Activated CD4-positive, alpha-beta T cell treated with anti-CD3 and anti-CD28 coated beads, Interleukin-2, amount 10 ng/mL, durations not matched to agents 24 days and 14 days (primary cell): ENCODE data around the gene LAMTOR3. TPM values are rescaled to one million over a fixed set of nuclear protein-coding genes. Genes with fewer than 3 reads are reported as not detected.

Source experiments
- DNase-seq: peaks from one replicate; pipeline ENCODE4 v3.0.0; 2022
- H3K27ac Mint-ChIP-seq: one replicate; pipeline ENCODE4 v1.8.0; 2022; ENCODE audit warnings: mild to moderate bottlenecking, mixed read lengths
- H3K27me3 Mint-ChIP-seq: one replicate; pipeline ENCODE4 v1.8.0; 2022; ENCODE audit warnings: mixed read lengths
- H3K36me3 Mint-ChIP-seq: one replicate; pipeline ENCODE4 v1.8.0; 2022; ENCODE audit warnings: low read depth, mild to moderate bottlenecking, mixed read lengths
- H3K4me1 Mint-ChIP-seq: one replicate; pipeline ENCODE4 v1.8.0; 2021; ENCODE audit warnings: mixed read lengths
- H3K4me3 Mint-ChIP-seq: one replicate; pipeline ENCODE4 v1.8.0; 2022; ENCODE audit warnings: mild to moderate bottlenecking, moderate library complexity, mixed read lengths
- H3K9me3 Mint-ChIP-seq: one replicate; pipeline ENCODE4 v1.8.0; 2021; ENCODE audit warnings: mixed read lengths
- intact Hi-C: fragments of 100-400 bp; cut with micrococcal nuclease; formaldehyde crosslinking; loops from one replicate; pipeline ENCODE4 v1.15.1; 2023
- total RNA-seq: library from RNA; stranded (reverse); gene quantifications from 2 replicates; pipeline ENCODE4 v1.2.3, GENCODE V29; 2022

The LAMTOR3 gene, protein sequence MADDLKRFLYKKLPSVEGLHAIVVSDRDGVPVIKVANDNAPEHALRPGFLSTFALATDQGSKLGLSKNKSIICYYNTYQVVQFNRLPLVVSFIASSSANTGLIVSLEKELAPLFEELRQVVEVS
- 28.0 and 32.8 TPM in 2 replicates for total RNA-seq

DNA sequence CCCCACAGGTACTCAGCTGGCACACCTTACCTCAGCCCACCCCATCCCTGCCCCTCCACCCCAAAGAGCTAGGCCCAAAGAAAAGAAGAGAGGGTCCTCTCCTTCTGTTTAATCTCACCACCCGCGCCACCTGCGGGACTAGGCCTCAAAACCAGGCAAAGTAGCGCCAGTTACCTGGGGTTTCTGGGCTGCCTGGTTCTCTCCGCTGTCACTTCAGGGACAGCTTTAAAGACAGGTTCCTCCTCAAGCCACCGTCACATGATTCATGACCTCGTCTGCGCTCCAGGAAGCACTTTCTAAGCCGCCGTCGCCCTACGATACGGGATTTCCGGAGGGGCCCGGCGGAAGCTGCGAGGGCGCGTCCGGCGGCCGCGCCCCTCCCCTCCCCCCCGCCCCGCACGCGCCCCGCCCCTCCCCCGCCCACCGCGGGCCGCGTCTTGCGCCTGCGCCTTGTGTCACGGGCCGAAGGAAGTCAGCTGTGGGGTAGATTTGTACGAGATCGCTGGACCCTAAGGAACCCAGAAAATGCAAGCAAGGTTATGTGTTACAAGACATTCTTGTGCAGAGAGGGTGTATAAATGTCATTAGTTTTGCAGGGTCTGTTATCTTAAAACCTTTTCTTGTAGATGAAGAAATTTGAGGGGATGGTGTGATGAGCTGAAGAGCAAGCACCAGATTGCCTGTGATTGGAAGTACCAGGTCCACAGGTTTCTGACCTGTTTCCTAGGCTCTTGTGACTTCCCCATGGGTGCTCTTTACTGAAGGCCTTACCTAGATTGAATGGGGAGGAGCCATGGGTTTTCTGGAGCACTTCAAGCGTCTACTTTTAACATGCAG, at the start of gene LAMTOR3:
Gene LAMTOR3, minus strand, starts transcription at position 267 of the 837 bp plus-strand sequence. CDS start 464 bp downstream, outside the sequence.
- Mint-ChIP-seq H3K4me3 (peak within 1 kb of the TSS; percentile 94), H3K27me3 (no peaks in the 10 kb centered on the region), H3K9me3 (no peaks in the 10 kb centered on the region), H3K4me1 (peaks cover 32% of the 10 kb centered on the region), H3K36me3 (peaks cover 16% of the 10 kb centered on the region), H3K27ac (peak within 1 kb of the TSS; percentile 94)
- intact Hi-C loops, result loop anchor here (1.0 to 2.0 kb wide), 5 partner anchors 42 to 331 kb away; partner anchors contain the start of gene DAPP1
- DNase-seq, result peak; percentile 96

DNA sequence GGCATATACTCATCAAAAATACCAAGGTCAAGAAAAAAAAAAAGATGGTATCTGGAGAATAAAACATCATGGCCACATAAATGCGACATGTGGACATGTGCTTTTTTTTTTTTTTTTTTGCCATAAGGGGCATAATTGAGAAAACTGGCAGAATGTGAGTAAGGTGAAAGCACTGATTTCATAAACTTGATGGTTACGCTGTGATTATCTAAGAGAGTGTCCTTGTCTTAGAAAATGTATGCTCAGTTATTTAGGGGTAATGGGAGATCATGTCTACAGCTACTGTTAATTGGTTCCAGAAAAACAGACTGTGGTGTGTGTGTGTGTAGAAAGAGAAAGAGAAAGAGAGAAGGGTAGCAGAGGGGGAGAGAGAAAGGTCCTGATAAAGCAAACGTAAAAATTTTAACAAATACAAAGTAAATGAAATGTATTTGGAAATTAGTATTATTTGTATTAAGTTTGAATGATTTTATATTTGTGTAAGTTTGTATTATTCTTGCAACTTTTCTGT, 44.1 kb upstream of the LAMTOR3 start:
- intact Hi-C loops, result no loop called here
- peaks cover 4% of the 10 kb centered on the region for H3K9me3 Mint-ChIP-seq
- H3K4me1 Mint-ChIP-seq, result peaks cover 24% of the 10 kb centered on the region
- H3K27ac Mint-ChIP-seq, result no peak overlapping the region
- H3K36me3 Mint-ChIP-seq, result peaks cover 58% of the 10 kb centered on the region
- no peak for DNase-seq
- H3K27me3 Mint-ChIP-seq, result no peaks in the 10 kb centered on the region
- no peak overlapping the region for H3K4me3 Mint-ChIP-seq

DNA sequence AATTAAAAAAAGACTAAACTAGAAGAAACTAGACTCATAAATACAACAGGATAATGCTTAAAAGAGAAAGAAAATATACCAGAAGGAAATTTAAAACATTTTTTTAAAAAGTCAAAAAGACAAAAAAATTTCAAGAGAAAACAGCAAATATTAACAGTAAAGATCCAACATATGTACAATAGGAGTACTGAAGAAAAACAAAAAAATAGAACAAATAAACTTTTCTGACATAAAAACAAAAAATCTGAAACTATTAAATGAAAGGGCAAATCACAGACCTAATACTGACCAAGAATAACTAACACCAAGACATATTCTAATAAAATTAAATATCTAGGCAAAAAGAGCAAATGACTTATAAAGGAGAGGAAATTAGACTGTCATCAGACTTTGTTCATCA, 40.7 kb upstream of the LAMTOR3 start:
- Mint-ChIP-seq H3K27me3 (no peaks in the 10 kb centered on the region), H3K4me3 (no peak overlapping the region), H3K4me1 (peaks cover 20% of the 10 kb centered on the region), H3K9me3 (peaks cover 4% of the 10 kb centered on the region), H3K27ac (no peak overlapping the region), H3K36me3 (peaks cover 60% of the 10 kb centered on the region)
- intact Hi-C loops, result no loop called here
- DNase-seq, result no peak

DNA sequence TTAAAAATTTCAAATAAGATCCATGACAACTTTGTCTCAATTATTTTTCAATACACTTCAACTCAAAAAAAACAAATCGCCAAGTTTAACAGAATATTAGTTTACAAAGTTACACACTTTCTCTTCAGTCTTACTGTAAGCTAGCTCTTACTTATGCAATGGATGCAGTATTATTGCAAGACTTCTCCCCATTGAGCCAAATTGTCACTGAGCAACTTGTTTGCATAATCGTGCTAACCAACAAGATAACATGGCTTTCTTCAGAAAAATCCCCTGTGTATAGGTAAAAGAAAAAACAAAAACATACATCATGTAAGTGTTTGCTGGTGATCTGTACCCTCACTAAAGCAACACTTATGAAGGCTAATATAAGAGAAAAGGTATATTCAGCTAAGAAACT, 33.3 kb upstream of the LAMTOR3 start:
- H3K27ac Mint-ChIP-seq, result no peak overlapping the region
- peaks cover 35% of the 10 kb centered on the region for H3K36me3 Mint-ChIP-seq
- intact Hi-C loops, result no loop called here
- DNase-seq, result no peak
- peaks cover 17% of the 10 kb centered on the region for H3K4me1 Mint-ChIP-seq
- no peaks in the 10 kb centered on the region for H3K9me3 Mint-ChIP-seq
- no peak overlapping the region for H3K4me3 Mint-ChIP-seq
- H3K27me3 Mint-ChIP-seq, result no peaks in the 10 kb centered on the region

DNA sequence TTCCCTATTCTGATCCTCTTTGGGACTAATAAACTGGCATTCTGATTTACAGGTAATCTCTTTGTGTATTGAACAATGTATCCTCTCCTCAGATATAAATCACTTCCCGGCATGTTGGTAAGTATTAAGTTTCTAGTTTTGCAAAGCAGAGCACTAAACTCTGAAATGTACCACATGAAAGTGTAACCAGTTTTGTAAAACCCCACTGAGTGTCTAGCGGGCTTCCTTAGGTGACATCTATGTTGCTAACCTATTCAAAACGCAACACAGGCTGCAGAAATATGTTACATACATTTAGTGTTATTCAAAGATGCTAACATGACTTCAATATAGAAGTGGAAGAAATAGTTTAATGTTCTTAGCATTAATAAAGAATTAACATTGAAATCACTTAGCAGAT, 26.9 kb upstream of the LAMTOR3 start:
- DNase-seq, result peak; percentile 73
- no peaks in the 10 kb centered on the region for H3K27me3 Mint-ChIP-seq
- H3K27ac Mint-ChIP-seq, result no peak overlapping the region
- peaks cover 49% of the 10 kb centered on the region for H3K36me3 Mint-ChIP-seq
- peak overlapping the region; percentile 47 for H3K4me3 Mint-ChIP-seq
- intact Hi-C loops, result no loop called here
- peaks cover 9% of the 10 kb centered on the region for H3K9me3 Mint-ChIP-seq
- H3K4me1 Mint-ChIP-seq, result peaks cover 16% of the 10 kb centered on the region

DNA sequence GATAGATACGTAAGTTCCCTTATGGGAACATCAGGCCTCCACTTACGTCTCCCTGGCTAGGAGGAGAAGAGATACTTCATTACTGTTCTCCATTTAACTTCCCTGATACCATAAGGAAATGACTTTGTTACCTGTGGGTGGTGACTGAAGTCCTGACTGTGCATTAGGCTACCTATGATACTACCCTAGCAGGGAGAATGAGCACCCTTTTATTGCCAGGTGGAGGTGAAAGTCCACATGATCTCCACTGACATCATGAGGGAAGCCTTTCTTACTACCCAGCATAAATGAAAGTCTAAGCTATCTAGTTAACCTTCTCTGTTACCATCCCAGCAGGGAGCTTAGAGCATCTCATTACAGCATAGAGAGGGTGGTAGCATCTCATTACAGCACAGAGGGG, 24.4 kb upstream of the LAMTOR3 start:
- Mint-ChIP-seq H3K4me3 (no peak overlapping the region), H3K4me1 (peaks cover 16% of the 10 kb centered on the region), H3K27me3 (no peaks in the 10 kb centered on the region), H3K9me3 (peaks cover 9% of the 10 kb centered on the region), H3K36me3 (peaks cover 60% of the 10 kb centered on the region), H3K27ac (no peak overlapping the region)
- intact Hi-C loops, result no loop called here
- no peak for DNase-seq

DNA sequence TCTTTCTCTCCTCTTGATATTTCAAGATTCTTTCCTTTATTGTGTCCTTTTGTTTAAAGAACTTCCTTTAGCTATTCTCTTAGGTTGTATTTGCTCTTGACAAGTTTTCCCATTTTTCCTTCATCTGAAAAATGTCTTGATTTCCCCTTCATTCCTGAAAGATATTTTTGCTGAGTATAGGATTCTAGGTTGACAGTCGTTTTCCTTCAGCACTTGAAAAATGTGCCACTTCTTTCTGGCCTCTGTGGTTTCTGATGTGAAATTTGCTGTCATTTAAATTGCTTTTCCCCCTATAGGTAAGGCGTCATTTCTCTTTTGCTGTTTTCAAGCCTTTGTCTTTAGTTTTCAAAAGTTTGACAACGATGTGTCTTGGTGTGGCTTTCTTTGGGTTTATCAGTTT, 23.3 kb upstream of the LAMTOR3 start:
- no peak overlapping the region for H3K27ac Mint-ChIP-seq

DNA sequence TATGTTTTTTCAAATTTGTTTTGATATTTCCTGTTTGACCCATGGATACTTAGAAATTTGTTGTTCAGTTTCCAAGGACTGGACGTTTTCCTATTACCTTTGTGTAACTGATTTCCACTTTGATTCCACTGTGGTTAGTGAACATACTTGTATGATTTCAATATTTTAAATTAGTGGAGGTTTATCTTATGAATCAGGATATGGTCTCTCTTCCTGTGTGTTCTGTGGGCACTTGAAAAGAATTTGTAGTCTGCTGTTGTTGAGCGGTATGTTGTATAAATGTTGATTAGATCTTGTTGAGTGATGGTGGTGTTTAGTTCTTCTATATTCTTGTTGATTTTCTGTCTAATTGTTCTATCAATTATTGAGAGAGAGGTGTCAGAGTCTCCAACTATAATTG, 21.2 kb upstream of the LAMTOR3 start:
- intact Hi-C loops, result no loop called here
- H3K4me1 Mint-ChIP-seq, result peaks cover 9% of the 10 kb centered on the region
- peaks cover 65% of the 10 kb centered on the region for H3K36me3 Mint-ChIP-seq
- H3K27ac Mint-ChIP-seq, result no peak overlapping the region
- no peaks in the 10 kb centered on the region for H3K27me3 Mint-ChIP-seq
- peaks cover 9% of the 10 kb centered on the region for H3K9me3 Mint-ChIP-seq
- no peak for DNase-seq
- no peak overlapping the region for H3K4me3 Mint-ChIP-seq

More for the DNA sequence above, 23.3 kb upstream of the LAMTOR3 start:
- DNase-seq, result no peak
- Mint-ChIP-seq H3K36me3 (peaks cover 63% of the 10 kb centered on the region), H3K4me1 (peaks cover 16% of the 10 kb centered on the region), H3K9me3 (peaks cover 9% of the 10 kb centered on the region), H3K4me3 (no peak overlapping the region), H3K27me3 (no peaks in the 10 kb centered on the region)
- intact Hi-C loops, result no loop called here

DNA sequence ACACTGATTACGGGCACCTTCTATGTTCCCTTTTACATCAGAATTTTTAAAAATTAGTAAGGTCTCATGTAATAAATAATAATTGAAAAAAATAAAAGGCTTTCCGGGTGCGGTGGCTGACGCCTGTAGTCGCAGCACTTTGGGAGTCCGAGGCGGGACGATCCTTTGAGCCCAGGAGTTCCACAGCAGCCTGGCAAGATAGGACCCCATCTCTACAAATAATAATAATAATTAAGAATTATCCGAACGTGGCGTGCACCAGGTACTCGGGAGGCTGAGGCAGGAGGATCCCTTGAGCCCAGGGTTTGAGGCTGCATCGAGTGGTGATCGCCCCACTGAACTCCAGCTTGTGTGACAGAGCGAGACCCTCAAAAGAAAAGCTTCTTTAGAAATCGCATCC, 771 bp upstream of the LAMTOR3 start:
- H3K4me3 Mint-ChIP-seq, result peak overlapping the region; percentile 94
- no peaks in the 10 kb centered on the region for H3K9me3 Mint-ChIP-seq
- H3K27me3 Mint-ChIP-seq, result no peaks in the 10 kb centered on the region
- no peak for DNase-seq
- peaks cover 16% of the 10 kb centered on the region for H3K36me3 Mint-ChIP-seq
- peaks cover 30% of the 10 kb centered on the region for H3K4me1 Mint-ChIP-seq
- peak overlapping the region; percentile 81 for H3K27ac Mint-ChIP-seq
- intact Hi-C loops, result loop anchor here (1.0 to 2.0 kb wide), 5 partner anchors 43 to 332 kb away; partner anchors contain the start of gene DAPP1

DNA sequence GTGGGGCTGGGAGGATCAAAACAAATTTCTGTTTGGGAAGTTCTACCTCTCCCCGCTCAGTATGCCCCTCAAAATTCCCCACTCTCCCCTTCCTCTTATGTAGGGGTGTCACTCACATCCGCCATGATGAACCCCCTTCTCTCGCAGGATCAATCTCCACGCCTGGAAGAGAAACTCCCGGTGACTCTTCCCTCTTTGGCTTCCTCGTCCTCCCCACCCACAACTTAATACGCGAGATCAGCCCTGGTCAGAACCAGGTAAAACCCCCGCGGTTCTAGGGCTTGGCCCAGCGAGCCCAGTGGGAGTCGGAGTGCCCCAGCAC, 427 bp downstream of the LAMTOR3 start:
- Mint-ChIP-seq H3K4me1 (peaks cover 34% of the 10 kb centered on the region), H3K27ac (peak overlapping the region; percentile 94), H3K27me3 (no peaks in the 10 kb centered on the region), H3K36me3 (peaks cover 17% of the 10 kb centered on the region), H3K4me3 (peak overlapping the region; percentile 94), H3K9me3 (no peaks in the 10 kb centered on the region)
- DNase-seq, result no peak
- intact Hi-C loops, result loop anchor here (1.0 to 2.0 kb wide), 5 partner anchors 41 to 330 kb away; partner anchors contain the start of gene DAPP1

DNA sequence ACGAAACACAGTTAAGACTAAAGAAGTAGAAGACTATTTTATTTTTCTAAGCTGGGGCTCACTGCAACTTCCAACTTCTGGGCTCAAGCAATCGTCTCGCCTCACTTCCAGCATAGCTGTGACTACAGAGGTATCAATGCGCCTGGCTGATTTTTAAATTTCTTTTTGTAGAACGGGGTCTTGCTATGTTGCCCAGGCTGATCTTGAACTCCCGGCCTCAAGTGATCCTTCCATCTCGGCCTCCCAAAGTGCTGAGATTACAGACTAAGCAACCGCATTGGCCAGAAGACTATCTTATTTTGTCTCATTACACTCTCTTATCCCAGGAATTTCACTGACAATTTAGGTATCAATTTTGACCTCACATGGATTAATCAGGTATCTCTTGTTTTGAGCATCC, 1.2 kb downstream of the LAMTOR3 start:
- Mint-ChIP-seq H3K9me3 (no peaks in the 10 kb centered on the region), H3K4me1 (peaks cover 34% of the 10 kb centered on the region), H3K27me3 (no peaks in the 10 kb centered on the region), H3K27ac (peak overlapping the region; percentile 94), H3K4me3 (peak overlapping the region; percentile 94), H3K36me3 (peaks cover 15% of the 10 kb centered on the region)
- no peak for DNase-seq
- intact Hi-C loops, result no loop called here

DNA sequence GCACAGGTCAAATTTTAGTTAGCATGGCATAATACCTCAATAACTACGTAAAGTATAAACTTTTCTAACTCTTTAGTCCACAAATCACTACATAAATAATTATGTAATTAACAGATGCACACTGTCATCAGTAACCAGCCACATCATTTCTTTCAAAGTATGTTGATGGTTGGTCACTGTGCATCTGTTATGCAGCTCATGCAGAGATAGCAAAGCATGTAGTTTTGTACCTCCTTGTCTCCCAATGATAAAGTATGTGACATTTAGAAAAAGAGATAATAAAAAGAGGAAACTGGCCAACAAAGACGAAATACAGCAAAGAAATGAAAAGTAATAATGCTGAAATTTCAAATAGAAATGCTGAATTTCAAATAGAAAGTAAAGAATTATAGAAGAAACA, 2.9 kb downstream of the LAMTOR3 start:
- Mint-ChIP-seq H3K4me3 (no peak overlapping the region), H3K27ac (no peak overlapping the region), H3K27me3 (no peaks in the 10 kb centered on the region), H3K36me3 (peaks cover 16% of the 10 kb centered on the region), H3K9me3 (no peaks in the 10 kb centered on the region), H3K4me1 (peaks cover 34% of the 10 kb centered on the region)
- DNase-seq, result no peak
- intact Hi-C loops, result no loop called here

DNA sequence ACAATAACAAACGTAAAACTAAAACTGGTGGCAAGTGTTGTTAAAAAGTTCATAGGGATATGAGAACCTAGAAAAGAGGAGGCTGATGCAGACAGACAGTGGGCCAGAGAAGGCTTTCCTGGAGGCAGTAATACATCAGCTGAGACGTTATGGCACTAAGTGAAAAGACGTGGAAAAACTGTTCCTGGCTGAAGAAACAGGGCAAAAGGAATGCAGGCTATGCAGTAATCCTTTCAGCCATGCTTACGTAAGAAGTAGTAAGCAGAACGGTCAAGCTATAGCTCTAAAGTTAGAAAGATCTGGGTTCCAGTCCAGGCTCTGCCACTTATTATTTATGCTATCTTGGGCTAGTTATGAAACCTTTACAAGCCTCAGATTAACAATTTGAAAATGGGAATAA, 6.4 kb downstream of the LAMTOR3 start:
- no peak for DNase-seq
- intact Hi-C loops, result loop anchor here (10.0 kb wide), 1 partner anchor 163 kb away; no protein-coding TSS in a partner anchor
- no peaks in the 10 kb centered on the region for H3K9me3 Mint-ChIP-seq
- H3K27me3 Mint-ChIP-seq, result no peaks in the 10 kb centered on the region
- no peak overlapping the region for H3K4me3 Mint-ChIP-seq
- no peak overlapping the region for H3K27ac Mint-ChIP-seq
- H3K36me3 Mint-ChIP-seq, result peaks cover 13% of the 10 kb centered on the region
- peaks cover 16% of the 10 kb centered on the region for H3K4me1 Mint-ChIP-seq

DNA sequence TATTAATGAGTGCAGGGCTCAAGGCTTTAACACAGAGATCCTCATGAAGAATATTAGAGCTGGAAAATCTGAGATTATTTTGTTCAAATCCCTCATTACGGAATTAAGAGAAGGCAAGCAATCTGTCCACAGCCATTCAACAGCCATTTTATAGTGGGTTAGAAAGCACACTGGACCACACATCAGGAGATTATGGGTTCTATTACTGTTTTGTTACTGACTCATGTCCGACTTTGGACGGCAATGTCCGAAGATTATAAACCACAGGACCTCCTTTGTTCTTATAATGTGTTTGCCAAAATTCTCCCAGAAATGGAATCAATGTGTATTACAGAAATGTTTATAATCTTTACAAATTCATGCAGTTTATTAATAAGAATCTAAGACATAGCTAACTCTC, 8.1 kb downstream of the LAMTOR3 start:
- intact Hi-C loops, result loop anchor here (10.0 kb wide), 1 partner anchor 161 kb away; no protein-coding TSS in a partner anchor
- Mint-ChIP-seq H3K36me3 (peaks cover 18% of the 10 kb centered on the region), H3K9me3 (no peaks in the 10 kb centered on the region), H3K27me3 (no peaks in the 10 kb centered on the region), H3K4me1 (peaks cover 8% of the 10 kb centered on the region), H3K27ac (no peak overlapping the region), H3K4me3 (no peak overlapping the region)
- no peak for DNase-seq
